Stimulated activated memory B cell treated with anti-CD40 and anti-IgM and Interleukin-4, amounts not matched to agents 10 μg/mL and 1 μg/mL and 100 μg/mL, for 72 hours (primary cell): Measurements from ENCODE around the gene GCDH.
A peak's percentile ranks its signal among the peaks of the same experiment; 100 is the strongest.

Experiments
- ATAC-seq: fragments of 150-1000 bp; cut with Tn5 transposase; 2 replicates; pipeline ENCODE4 v1.10.0; 2021
- H3K27ac Mint-ChIP-seq: one replicate; pipeline ENCODE4 v1.8.0; 2022; ENCODE audit warnings: mild to moderate bottlenecking, mixed read lengths
- H3K27me3 Mint-ChIP-seq: one replicate; pipeline ENCODE4 v1.8.0; 2022; ENCODE audit warnings: mixed read lengths
- H3K36me3 Mint-ChIP-seq: one replicate; pipeline ENCODE4 v1.8.0; 2022; ENCODE audit warnings: mixed read lengths
- H3K4me1 Mint-ChIP-seq: one replicate; pipeline ENCODE4 v1.8.0; 2022; ENCODE audit warnings: mixed read lengths
- H3K4me3 Mint-ChIP-seq: one replicate; pipeline ENCODE4 v1.8.0; 2022; ENCODE audit warnings: mild to moderate bottlenecking, moderate library complexity, mixed read lengths
- H3K9me3 Mint-ChIP-seq: one replicate; pipeline ENCODE4 v1.8.0; 2022; ENCODE audit warnings: mixed read lengths

GCDH gene

DNA sequence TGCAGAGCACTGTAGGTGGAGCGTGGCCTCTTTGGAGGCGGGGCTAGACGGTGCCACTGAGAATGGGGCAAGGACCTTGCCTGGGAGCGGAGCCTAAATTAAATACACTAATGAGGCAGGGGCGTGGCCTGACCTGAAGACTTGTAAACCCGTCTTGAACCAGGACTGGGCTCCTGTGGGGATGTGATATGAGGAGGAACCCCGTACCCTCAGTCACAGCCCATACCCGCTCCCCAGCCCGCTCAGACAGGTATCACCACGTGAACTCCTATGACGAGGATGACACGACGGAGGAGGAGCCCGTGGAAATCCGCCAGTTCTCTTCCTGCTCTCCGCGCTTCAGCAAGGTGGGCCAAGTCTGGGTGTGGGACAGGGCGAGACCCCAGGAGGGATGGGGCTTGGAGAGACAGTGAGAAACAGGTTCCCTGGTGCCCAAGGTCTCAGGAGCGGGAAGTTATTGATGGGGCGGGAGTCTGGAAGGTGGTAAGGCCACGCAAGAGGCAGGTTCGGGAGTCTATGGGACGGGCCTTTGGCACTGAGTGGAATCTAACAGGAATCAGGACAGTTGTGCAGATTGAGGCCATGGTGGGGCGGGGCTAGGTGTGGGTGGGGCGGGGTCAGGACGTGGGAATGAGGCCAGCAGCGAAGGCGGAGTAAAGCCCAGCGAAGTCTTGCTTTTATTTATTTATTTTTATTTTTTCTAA lies 24.4 kb upstream of the GCDH start:
- H3K27ac Mint-ChIP-seq = peak overlapping the region; percentile 61
- no peaks in the 10 kb centered on the region for H3K9me3 Mint-ChIP-seq
- peaks cover 25% of the 10 kb centered on the region for H3K27me3 Mint-ChIP-seq

DNA sequence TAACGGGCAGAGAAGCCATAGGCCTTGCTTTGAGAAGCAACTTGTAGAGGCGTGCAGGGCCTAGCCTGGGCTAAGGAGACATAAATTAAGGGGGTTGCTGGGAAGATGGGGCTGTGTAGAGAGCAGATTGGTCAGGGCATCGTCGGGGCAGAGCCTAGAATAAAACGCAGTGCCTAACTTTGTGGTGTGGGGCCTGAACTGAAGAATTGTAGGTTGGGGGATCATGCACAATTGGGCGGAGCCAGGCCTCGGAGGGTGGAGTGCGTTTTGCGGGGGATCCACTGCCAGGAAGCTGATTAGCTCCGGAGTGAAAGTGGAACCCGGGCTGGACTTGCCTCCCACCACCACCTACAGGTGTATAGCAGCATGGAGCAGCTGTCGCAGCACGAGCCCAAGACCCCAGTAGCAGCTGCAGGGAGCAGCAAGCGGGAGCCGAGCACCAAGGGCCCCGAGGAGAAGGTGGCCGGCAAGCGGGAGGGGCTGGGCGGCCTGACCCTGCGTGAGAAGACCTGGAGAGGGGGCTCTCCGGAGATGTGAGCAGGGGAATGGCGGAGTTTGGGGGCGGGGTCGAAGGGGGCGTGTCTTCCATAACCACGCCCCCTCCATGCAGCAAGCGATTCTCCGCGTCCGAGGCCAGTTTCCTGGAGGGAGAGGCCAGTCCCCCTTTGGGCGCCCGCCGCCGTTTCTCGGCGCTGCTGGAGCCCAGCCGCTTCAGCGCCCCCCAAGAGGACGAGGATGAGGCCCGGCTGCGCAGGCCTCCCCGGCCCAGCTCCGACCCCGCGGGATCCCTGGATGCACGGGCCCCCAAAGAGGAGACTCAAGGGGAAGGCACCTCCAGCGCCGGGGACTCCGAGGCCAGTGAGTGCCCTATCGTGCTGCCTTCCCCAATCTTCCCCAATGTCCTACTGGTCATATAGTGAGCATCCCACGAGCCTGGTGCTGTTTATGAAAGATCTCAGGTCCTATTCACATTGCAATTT lies 23.6 kb upstream of the GCDH start:
- ATAC-seq = peak; percentile 83
- H3K27me3 Mint-ChIP-seq = peaks cover 23% of the 10 kb centered on the region
- H3K4me3 Mint-ChIP-seq = peak overlapping the region; percentile 81
- H3K36me3 Mint-ChIP-seq = peaks cover 6% of the 10 kb centered on the region
- peaks cover 5% of the 10 kb centered on the region for H3K9me3 Mint-ChIP-seq
- H3K27ac Mint-ChIP-seq = peak overlapping the region; percentile 61
- H3K4me1 Mint-ChIP-seq = peaks cover 12% of the 10 kb centered on the region

More for the DNA sequence above, 24.4 kb upstream of the GCDH start:
- H3K4me3 Mint-ChIP-seq = peak overlapping the region; percentile 81
- peaks cover 12% of the 10 kb centered on the region for H3K4me1 Mint-ChIP-seq
- H3K36me3 Mint-ChIP-seq = no peaks in the 10 kb centered on the region
- ATAC-seq = no peak

DNA sequence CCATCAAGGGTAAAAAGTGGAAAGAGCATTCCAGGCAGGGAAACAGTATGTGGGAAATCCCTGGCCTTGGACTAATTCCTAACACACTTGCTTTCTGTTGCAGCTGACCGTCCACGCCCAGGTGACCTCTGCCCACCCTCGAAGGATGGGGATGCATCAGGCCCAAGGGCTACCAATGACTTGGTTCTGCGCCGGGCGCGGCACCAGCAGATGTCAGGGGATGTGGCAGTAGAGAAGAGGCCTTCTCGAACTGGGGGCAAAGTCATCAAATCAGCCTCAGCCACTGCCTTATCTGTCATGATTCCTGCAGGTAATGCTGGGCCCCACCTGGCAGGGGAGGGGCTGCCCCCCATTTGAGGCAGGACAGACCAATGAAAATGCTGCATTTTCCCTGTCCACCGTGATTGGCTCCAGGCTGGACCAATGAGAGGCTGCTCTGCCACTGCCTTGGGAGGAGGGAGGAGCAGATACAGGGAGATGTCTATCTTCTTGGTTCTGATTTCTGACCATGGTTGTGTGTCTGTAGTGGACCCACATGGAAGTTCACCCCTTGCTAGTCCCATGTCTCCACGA lies 22.3 kb upstream of the GCDH start:
- H3K27ac Mint-ChIP-seq = no peak overlapping the region
- ATAC-seq = no peak
- H3K36me3 Mint-ChIP-seq = peaks cover 17% of the 10 kb centered on the region
- peaks cover 23% of the 10 kb centered on the region for H3K27me3 Mint-ChIP-seq
- no peak overlapping the region for H3K4me3 Mint-ChIP-seq
- H3K4me1 Mint-ChIP-seq = peaks cover 12% of the 10 kb centered on the region
- peaks cover 8% of the 10 kb centered on the region for H3K9me3 Mint-ChIP-seq

DNA sequence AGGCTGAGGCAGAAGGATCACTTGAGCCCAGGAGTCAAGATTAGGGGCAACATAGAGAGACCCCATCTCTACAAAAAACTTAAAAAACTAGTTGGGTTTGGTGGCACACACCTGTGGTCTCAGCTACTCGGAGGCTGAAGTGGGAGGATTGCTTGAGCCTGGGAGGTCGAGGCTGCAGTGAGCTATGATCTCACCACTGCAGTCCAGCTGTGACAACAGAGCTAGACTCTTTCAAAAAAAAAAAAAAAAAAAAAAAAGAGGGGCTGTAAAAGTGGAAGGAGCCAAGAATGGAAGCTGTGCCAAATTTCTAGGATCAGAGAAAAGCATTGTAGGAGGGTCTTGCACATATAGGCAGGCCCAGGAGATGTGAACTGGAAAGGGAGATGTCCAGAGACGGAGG lies 19.3 kb upstream of the GCDH start:
- H3K27me3 Mint-ChIP-seq = peaks cover 4% of the 10 kb centered on the region
- no peak overlapping the region for H3K27ac Mint-ChIP-seq
- no peak for ATAC-seq
- H3K4me3 Mint-ChIP-seq = no peak overlapping the region
- H3K4me1 Mint-ChIP-seq = peaks cover 8% of the 10 kb centered on the region
- peaks cover 38% of the 10 kb centered on the region for H3K36me3 Mint-ChIP-seq
- H3K9me3 Mint-ChIP-seq = peaks cover 8% of the 10 kb centered on the region

DNA sequence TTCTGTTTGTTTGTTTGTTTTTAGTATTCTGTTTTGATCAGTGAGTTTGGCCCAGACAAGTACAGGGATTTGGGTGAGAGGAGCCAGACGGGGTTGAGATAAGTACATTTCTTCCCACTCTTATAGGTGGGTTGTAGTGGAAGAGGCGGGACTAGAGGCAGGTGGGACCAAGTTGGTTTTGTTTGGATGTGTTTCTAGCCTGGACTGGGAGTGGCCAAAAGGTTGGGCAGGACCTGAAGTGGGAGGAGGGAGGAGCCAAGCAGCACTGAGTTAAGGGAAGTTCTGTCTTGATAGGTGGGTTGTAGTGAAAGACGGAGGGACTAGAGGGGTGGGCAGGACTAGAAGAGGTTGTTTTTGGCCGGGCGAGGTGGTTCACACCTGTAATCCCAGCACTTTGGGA lies 18.7 kb upstream of the GCDH start:
- no peak for ATAC-seq
- peaks cover 40% of the 10 kb centered on the region for H3K36me3 Mint-ChIP-seq
- peaks cover 8% of the 10 kb centered on the region for H3K9me3 Mint-ChIP-seq
- no peak overlapping the region for H3K4me3 Mint-ChIP-seq
- no peak overlapping the region for H3K27ac Mint-ChIP-seq
- H3K27me3 Mint-ChIP-seq = no peaks in the 10 kb centered on the region
- peaks cover 3% of the 10 kb centered on the region for H3K4me1 Mint-ChIP-seq

DNA sequence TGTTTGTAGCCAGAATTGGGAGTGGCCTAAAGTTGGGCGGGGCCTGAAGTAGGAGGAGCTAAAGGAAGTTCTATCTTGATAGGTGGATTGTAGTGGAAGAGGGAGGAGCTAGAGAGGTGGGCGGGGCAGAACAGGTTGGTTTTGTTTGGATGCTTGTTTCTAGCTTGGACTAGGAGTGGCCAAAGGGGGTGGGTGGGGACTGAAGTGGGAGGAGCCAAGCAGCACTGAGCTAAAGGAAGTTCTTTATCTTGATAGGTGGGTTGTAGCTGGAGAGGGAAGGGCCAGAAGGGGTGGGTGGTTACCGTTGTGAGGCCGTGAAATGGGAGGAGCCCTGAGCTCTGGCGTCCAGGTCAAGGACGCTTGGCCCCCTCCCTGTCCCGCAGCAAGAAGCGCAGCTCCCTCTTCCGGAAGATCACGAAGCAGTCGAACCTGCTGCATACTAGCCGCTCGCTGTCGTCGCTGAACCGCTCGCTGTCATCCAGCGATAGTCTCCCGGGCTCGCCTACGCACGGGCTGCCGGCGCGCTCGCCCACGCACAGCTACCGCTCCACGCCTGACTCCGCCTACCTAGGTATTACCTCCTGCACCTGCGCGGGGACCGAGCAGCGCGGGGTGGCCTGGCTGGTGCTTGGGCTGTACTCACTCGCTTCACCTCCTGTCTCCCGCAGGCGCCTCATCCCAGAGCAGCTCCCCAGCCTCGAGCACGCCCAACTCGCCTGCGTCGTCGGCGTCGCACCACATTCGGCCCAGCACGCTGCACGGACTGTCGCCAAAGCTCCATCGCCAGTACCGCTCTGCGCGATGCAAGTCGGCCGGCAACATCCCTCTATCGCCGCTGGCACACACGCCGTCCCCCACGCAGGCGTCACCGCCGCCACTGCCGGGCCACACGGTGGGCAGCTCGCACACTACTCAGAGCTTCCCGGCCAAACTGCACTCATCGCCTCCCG lies 17.7 kb upstream of the GCDH start:
- Mint-ChIP-seq H3K27me3 (no peaks in the 10 kb centered on the region), H3K4me1 (peaks cover under 1% of the 10 kb centered on the region), H3K27ac (peak overlapping the region; percentile 57), H3K36me3 (peaks cover 44% of the 10 kb centered on the region), H3K4me3 (peak overlapping the region; percentile 53), H3K9me3 (peaks cover 8% of the 10 kb centered on the region)
- ATAC-seq = peak; percentile 61

DNA sequence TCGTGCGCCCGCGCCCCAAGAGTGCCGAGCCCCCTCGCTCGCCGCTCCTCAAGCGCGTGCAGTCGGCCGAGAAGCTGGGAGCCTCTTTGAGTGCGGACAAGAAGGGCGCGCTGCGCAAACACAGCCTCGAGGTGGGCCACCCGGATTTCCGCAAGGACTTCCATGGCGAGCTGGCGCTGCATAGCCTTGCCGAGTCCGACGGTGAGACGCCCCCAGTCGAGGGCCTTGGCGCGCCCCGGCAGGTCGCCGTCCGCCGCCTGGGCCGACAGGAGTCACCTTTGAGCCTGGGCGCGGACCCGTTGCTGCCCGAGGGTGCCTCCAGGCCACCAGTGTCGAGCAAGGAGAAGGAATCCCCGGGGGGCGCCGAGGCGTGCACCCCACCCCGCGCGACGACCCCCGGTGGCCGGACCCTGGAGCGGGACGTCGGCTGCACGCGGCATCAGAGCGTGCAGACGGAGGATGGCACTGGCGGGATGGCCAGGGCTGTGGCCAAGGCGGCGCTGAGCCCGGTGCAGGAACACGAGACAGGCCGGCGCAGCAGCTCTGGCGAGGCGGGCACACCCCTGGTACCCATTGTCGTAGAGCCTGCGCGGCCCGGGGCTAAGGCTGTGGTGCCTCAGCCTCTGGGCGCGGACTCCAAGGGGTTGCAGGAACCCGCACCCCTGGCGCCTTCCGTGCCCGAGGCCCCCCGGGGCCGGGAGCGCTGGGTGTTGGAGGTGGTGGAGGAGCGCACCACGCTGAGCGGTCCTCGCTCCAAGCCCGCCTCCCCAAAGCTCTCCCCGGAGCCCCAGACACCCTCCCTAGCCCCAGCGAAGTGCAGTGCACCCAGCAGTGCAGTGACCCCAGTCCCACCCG lies 16.8 kb upstream of the GCDH start:
- Mint-ChIP-seq H3K9me3 (peaks cover 8% of the 10 kb centered on the region), H3K36me3 (peaks cover 51% of the 10 kb centered on the region), H3K27ac (peak overlapping the region; percentile 57), H3K4me3 (no peak overlapping the region), H3K27me3 (no peaks in the 10 kb centered on the region), H3K4me1 (peaks cover 8% of the 10 kb centered on the region)
- ATAC-seq = peak; percentile 5

DNA sequence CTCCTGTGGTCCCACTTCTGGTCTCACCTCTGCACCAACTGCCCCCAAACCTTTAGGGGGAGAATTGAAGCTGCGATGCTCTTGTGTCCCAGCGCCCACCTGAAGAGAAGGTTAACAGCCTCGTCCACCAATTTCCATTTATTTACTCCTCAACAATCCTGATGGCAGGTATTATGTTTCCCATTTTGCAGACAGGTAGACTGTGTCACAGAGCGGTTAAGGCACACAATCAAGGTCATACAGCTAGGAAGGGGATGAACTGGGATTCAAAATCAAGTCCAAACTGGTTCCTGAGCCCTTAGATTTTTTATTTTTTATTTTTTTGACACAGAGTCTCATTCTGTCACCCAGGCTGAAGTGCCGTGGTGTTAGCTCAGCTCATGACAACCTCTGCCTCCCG lies 15.9 kb upstream of the GCDH start:
- Mint-ChIP-seq H3K36me3 (peaks cover 51% of the 10 kb centered on the region), H3K4me3 (no peak overlapping the region), H3K27ac (no peak overlapping the region), H3K4me1 (peaks cover 15% of the 10 kb centered on the region), H3K9me3 (peaks cover 8% of the 10 kb centered on the region), H3K27me3 (no peaks in the 10 kb centered on the region)
- ATAC-seq = no peak

DNA sequence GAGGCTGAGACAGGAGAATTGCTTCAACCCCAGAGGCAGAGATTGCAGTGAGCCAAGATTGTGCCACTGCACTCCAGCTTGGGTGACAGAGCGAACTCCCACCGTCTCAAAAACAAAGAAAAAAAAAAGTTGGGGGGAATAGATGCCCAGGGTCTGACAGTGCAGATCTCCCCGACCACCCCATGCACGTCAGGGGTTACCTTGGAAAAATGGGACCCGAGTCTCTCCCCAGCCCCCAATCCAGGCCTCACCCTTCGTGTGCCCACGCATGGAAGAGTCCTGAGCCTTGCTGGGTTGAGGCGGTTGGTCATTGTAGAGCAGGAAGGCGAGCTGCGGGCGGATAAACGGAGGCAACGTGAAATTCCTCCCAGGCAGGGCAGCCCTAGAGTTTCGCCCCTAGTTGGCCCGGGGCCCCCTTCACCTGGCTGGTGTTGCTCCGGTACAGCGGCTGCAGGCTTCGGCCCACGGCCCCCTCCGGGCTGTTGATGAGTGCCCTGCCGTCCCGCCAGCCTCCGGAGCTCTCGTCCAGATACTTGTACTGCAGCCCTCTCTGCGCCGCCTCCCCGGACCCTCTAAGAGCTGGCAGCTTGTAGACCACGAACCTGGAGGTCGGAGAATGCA lies 10.3 kb upstream of the GCDH start:
- peak overlapping the region; percentile 99 for H3K27ac Mint-ChIP-seq
- peak; percentile 51 for ATAC-seq
- H3K9me3 Mint-ChIP-seq = no peaks in the 10 kb centered on the region
- peak overlapping the region; percentile 92 for H3K4me3 Mint-ChIP-seq
- peaks cover 23% of the 10 kb centered on the region for H3K36me3 Mint-ChIP-seq
- peaks cover 49% of the 10 kb centered on the region for H3K4me1 Mint-ChIP-seq
- H3K27me3 Mint-ChIP-seq = no peaks in the 10 kb centered on the region

DNA sequence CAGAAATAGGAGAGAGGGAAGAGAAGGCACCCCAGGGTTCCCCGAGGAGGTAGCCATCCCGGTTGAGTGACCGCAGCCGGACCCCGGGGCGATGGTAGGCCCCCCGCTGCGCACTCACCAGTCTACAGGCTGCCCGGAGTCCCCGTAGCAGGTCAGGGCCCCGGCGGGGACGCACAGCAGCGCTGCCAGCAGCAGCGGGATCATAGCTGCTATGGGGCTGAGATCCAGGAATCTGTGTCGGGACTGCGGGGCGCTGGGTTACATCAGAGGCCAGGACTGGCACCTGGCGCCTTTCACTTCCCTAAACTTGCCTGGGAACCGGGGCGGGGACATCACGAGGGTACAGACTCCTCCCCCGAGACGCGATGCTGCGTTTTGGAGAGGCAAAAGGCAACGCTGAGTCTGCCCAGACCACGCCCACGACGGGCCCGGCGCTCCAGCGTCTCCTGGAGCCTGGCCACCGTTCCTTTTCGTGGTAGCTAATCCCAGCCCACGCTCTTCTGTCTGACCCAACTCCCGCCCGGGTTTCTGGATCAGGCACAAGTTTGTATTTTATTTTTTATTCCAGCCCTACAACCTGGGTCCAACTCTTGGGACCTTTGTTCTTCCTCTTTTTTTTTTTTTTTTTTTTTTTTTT lies 9.7 kb upstream of the GCDH start, which contains the start of gene DNASE2:
TSS of gene DNASE2 (minus strand) at position 278 of the 637 bp plus-strand sequence. CDS start at position 204, 74 bp downstream.
- ATAC-seq = peak; percentile 93
- no peaks in the 10 kb centered on the region for H3K27me3 Mint-ChIP-seq
- H3K36me3 Mint-ChIP-seq = peaks cover 17% of the 10 kb centered on the region
- H3K27ac Mint-ChIP-seq = peak within 1 kb of the TSS; percentile 99
- no peaks in the 10 kb centered on the region for H3K9me3 Mint-ChIP-seq
- H3K4me1 Mint-ChIP-seq = peaks cover 49% of the 10 kb centered on the region
- H3K4me3 Mint-ChIP-seq = peak within 1 kb of the TSS; percentile 92

DNA sequence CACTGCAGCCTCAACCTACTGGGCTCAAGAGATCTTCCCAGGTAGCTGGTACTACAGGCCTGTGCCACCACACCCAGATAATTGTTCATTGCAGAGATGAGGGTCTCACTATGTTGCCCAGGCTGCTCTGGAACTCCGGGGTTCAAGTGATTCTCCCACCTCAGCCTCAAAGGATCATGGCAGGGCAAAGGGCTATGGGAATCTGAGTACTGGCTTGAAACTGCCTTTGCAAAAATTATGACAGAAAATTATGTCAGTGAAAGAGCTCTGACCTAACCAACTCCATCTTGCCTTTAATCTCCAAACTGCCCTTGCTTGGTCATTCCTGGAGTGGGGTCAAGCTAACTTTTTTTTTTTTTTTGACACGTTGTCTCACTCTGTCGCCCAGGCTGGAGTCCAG lies 8.4 kb upstream of the GCDH start:
- no peak for ATAC-seq
- H3K27me3 Mint-ChIP-seq = no peaks in the 10 kb centered on the region
- peak overlapping the region; percentile 99 for H3K27ac Mint-ChIP-seq
- H3K4me1 Mint-ChIP-seq = peaks cover 49% of the 10 kb centered on the region
- peak overlapping the region; percentile 92 for H3K4me3 Mint-ChIP-seq
- H3K9me3 Mint-ChIP-seq = no peaks in the 10 kb centered on the region
- peaks cover 11% of the 10 kb centered on the region for H3K36me3 Mint-ChIP-seq

DNA sequence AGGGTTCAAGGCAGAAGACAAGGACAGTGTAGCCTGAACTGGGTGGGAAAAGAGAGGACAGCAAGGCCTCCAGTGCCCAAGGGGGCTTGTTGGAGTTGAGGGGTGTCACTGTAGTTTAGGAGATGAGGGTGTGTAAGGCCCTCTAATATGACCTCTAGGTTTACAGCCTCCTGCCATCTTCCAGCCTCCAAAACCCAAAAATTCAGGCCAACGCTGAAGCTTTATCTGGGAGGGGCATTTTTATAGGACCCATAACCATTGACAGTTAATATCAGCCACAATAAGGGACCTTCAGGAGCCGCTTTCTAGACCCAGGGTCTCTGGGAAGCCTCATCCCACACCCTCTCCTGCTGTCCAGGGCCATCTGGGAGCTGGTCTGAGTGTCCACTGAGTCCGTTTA lies 6.8 kb upstream of the GCDH start:
- Mint-ChIP-seq H3K27me3 (no peaks in the 10 kb centered on the region), H3K4me1 (peaks cover 41% of the 10 kb centered on the region), H3K4me3 (no peak overlapping the region), H3K9me3 (no peaks in the 10 kb centered on the region), H3K36me3 (no peaks in the 10 kb centered on the region), H3K27ac (no peak overlapping the region)
- ATAC-seq = no peak

DNA sequence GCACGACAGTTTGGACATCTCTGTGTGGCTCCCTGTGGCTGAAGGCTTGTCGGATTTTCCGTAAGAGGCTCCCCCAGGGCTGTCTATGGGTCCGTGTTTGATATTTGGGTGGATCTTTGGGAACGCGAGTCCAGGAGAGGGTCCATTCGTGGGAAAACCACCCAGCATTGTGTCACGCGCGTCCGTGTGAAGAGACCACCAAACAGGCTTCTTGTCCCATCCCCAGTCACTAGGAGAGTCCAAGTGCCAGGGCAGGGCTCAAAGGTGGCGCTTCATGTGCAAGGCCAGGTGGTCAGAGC lies 6.4 kb upstream of the GCDH start:
- no peaks in the 10 kb centered on the region for H3K27me3 Mint-ChIP-seq
- no peak for ATAC-seq
- peak overlapping the region; percentile 71 for H3K27ac Mint-ChIP-seq
- H3K9me3 Mint-ChIP-seq = no peaks in the 10 kb centered on the region
- H3K36me3 Mint-ChIP-seq = no peaks in the 10 kb centered on the region
- H3K4me1 Mint-ChIP-seq = peaks cover 39% of the 10 kb centered on the region
- H3K4me3 Mint-ChIP-seq = peak overlapping the region; percentile 82
